HG02870 (cell line): Measurements from ENCODE around the gene AUNIP.

Experiments used
- ATAC-seq: cut with Tn5 transposase; IDR thresholded peaks from one replicate; pipeline ENCODE4 v1.9.1; 2021; ENCODE audit warnings: mild to moderate bottlenecking, moderate library complexity; ENCODE audit not compliant: unreplicated experiment

The AUNIP gene

GRCh38 chr1:25832336-25833037, 26.8 kb downstream of the AUNIP start:
- no peak for ATAC-seq

- no peak for ATAC-seq
Observed at GRCh38 chr1:25831569-25832196, 27.6 kb downstream of the AUNIP start.

DNA sequence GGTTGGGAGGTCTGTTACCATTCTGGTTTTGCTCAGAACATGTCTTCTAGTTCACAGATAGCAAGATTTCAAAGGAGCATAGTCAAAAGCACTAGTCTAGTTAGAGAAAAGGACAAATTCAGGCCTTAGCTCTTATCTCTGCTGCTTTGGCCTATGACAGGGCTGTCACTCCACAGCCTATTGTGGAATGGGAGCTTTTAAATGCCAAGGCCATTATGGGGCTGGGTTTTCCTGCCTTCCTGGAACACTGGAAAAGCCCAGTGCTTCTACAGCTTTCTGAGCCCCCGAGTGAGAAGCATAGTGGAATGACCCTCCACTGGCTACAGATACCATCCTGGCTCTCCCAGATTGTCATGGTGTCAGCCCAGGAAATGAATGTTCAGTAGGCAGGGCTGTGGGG, 30.2 kb downstream of the AUNIP start:
- ATAC-seq, result no peak

DNA sequence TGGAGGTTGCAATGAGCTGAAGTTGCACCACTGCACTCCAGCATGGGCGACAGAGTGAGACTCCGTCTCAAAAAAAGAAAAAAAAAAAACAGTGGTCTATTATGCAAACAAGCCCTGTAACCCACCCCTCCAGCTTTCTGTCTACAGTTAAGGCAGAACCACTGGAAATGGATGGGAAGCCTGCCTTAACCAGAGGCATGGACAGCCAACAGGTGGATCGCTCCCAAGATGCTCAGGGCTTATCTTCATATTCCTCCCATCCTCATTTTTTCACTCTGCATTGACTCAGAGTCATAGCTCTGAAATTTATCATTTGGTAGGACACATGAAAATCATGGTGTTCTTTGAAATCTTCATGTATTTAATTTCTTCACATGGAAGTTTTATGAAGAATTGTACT, 30.8 kb downstream of the AUNIP start:
- ATAC-seq, result no peak

DNA sequence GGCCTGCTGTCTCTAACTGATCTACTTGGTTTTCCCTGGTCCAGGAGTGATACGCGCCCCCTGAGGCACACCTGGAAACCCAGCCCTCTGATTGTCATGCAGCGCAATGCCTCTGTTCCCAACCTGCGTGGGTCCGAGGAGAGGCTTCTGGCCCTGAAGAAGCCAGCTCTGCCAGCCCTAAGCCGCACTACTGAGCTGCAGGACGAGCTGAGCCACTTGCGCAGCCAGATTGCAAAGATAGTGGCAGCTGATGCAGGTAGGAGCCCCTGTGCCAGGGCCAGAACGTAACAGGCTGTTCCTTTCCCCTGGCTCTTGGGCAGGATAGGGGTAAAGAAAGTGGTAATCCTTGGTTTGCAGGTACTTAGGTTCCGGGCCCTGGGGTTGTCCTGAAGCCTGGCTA, 32.7 kb downstream of the AUNIP start:
- ATAC-seq, result no peak

DNA sequence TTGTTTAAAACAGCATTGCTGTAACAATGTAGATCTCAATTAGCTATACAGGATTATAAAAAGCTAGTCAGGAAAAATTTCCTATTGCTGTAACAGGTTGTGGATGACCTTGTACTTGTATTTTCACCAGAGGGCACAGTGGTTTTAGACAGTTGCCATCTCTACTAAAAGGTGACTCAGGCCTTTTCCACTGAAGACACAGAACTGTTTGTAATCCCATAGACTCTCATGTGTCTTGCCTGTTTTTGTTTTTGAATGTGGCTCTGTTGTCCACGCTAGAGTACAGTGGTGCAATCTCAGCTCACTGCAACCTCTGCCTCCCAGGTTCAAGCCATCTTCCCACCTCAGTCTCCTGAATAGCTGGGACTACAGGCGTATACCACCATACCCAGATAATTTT, 33.7 kb downstream of the AUNIP start:
- no peak for ATAC-seq

DNA sequence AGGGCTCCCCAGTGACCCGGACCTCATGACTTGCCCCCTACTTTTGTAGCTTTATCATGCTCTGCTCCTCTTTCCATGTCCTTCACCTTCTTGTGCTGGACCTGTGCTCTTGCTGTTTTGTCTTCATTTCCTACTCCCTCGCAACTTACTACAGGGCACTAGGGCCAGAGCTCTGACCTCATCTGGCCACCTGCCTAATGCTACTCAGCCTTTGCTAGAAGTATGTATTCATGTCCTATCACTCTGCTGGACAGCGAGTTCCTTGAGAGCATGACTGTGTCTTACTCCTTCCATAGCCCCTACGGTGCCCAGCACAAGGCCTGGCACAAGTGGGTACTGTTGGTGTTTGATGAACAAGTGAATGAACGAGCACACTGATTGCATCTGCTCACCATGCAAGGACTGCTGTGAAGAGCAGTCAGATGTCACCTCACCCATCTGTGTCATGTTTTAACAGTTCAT, 37.6 kb downstream of the AUNIP start:
- no peak for ATAC-seq

GRCh38 chr1:25821112-25821476, 38.2 kb downstream of the AUNIP start:
- peak; percentile 0 for ATAC-seq

DNA sequence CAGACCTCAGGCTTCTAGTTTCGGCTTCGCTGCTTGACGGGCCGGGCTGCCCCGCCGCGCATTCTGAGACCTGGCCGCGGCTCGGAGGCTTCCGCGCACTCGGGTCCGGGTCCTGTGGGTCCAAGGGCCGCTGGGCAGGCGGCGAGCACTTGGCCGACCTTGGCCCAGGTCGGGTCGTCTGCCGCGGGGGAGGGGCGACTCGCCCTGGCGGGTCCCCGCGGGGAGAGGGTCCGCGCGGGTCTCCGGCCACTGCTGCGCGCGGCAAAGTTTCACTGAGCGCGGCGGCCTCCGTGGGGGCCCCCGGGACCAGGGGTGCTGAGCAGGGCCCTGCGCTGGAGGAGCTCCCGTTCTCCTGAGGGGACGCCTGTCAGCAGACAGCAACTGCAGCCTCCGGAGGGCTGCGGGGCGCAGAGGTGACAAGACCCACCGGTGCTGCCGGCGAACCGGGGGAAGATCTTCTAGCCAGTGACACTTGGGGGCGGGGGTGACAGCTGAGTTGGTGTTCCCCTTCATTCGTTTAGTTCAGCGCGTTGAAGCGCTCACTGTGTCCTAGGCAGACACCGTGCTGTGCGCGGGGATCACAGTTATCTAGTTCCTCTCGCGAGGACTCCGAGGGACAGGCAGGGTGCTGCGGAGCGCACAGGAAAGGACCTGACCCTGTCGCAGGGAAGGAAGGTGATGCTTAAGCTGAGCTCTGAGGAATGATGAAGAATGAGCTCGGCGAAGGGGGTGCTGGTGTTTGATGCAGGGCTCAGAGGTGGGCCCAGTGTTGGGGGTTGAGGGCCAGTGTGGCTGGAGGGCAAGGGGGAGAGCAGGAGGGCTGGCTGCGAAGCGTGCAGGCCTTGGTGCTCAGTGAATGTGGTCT, 38.8 kb downstream of the AUNIP start:
- peak; percentile 43 for ATAC-seq

GRCh38 chr1:25819491-25820246, 39.6 kb downstream of the AUNIP start, which contains the start of gene MTFR1L:
MTFR1L (plus strand) TSS chr1:25819954; CDS start chr1:25823105, 3,151 bp downstream.
- peak; percentile 81 for ATAC-seq

DNA sequence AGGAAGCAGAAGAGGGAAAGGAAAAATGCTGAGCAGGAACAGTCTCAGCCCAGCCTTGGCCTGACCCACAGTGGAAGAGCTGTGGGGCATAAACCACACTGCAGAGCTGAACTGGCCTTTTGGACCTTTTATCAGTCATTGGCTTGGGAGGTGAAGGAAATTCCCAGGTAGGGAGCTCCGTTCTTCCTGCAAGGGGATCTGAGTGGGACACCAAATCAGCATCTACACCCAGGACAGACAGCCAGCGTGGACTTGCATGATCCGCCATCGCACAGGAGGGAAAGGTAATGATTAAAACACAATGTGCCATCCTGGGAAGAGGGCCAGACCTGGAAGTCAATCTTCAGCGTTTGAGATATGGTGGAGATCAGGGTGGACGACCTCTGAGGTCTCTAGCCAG, 40.7 kb downstream of the AUNIP start:
- ATAC-seq, result no peak

GRCh38 chr1:25817840-25818501, 41.3 kb downstream of the AUNIP start:
- ATAC-seq, result no peak

DNA sequence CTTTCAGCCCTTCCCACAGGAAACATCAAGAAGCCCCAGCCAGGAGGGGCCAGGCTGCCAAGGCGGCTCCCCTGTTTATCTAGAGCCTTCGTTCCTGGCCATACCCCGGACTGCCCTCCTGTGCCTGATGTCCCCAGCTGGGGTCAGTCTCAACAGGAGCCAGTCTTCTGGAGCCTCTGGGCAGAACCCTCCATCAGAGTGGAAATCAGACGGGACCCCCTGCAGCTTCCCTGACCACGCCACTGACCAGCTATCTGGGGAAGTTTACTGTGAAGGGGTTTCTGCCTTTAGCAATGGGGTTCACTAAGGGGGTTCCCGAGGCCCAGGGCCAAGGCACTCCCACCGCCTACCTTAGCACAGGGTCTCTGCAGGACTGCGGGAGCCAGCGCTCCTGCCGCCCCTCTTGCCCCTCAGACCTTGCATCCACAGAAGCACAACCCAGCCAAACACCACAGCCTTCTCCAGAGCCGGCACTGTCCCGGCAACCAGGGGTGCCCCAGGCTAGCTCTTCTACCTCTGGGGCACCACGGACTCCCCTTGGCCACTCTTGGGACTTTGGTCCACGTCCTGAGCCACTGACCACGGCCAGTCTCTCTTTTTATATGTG, 43.0 kb downstream of the AUNIP start:
- ATAC-seq, result no peak

DNA sequence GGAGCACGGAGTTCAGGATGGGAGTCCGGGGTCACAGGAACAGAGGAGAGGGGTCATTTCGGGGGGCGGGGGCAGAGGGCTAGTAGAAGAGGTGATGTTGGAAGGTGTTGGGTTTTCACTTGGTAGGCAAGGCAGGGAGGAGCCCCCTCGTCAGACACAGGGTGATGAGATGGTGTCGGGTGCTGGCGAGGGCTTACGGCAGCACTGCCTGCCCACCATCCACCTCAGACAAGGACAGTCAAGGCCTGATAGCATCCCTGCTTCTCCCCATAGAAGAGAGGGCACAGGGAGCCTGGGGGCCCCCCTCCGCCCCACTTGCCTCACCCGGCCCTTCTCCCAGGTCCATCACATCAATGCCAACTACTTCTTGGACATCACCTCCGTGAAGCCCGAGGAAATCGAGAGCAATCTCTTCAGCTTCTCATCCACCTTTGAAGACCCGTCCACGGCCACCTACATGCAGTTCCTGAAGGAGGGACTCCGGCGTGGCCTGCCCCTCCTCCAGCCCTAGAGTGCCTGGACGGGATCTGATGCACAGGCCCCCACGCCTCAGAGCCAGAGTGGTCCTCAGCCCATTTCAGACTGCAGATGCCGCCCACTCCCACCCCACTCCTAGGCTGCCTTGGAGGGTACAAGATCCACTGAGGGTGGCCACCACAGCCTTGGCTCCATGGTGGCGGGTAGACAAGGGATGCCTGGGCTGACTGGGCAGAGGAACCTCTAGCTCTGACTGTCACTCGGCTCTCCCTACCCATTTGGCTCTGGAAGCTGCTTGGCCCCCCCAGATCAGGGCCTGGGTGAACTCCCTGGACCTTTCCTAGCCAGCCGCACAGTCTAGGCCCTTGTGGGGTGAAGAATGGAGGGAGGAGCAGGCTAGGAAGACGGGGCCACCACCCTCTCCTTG, 43.8 kb downstream of the AUNIP start:
- ATAC-seq, result no peak

GRCh38 chr1:25814549-25815087, 44.6 kb downstream of the AUNIP start:
- no peak for ATAC-seq

DNA sequence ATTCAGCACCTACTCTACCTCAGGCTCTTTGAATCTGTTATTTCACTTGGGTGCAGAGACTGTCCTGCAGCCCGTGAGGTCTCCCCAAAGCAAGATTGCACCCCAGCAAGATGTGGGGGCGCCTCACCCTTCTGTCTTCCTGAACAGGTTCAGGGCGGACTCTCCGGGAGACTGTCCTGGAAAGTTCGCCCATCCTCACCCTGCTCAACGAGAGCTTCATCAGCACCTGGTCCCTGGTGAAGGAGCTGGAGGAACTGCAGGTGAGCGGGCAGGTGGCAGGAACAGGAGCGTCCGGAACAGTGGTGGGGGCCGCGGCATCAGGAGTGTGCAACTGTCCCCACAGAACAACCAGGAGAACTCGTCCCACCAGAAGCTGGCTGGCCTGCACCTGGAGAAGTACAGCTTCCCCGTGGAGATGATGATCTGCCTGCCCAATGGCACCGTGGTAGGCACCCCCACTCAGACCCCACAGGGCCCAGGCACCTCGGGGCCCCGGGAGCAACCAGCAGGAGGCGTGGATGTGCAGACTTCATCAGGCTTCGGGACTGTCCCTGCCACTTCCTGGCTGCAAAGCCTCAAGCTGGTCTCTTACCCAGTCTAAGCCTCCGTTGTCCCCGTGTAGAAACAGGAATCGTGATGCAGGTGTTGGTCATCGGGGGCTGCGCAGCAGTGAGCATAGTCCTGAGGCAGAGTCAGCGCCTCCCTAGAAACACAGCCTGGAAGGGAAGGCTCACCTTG, 45.4 kb downstream of the AUNIP start:
- no peak for ATAC-seq

- no peak for ATAC-seq
Observed at GRCh38 chr1:25813071-25813733, 46.1 kb downstream of the AUNIP start.
